ENCODE data around the gene GJA4.

DNA sequence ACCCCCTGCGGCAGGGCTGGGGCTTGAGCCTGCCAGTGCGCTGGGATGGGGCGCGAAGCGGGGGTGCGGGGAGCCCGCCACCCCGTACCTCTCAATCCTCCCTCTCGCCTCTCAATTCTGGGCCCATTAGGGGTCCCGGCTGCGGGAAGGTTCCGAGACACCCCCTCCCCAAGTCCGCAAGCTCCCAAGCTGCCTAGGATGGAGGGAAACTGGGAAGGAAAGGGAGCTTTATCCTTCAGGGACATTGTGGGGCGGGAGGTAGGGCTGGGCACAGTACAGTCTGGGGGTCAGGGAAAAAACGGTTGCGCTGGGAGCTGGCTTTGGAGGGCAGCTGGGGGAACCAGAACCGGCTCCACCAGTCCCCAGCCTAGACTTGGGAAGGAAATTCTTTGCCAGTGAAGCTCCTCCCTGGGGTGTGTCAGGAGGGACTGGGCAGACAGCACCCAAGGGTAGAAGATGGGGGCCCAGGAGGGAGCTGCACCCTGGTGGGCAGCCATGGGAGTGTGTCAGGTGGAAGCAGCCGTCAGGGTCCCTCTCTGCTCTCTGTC is 10.9 kb upstream of the GJA4 start:
- TF ChIP-seq RAD21 (IDR thresholded peaks at IDR 0.05) (no peak), YY1 (IDR thresholded peaks at IDR 0.05) (no peak), TAF1 (conservative IDR thresholded peaks at IDR 0.05) (no peak), RXRA (IDR thresholded peaks at IDR 0.05) (no peak), JUND (IDR thresholded peaks at IDR 0.05) (no peak)
- TF ChIP-seq, protein P1, sequence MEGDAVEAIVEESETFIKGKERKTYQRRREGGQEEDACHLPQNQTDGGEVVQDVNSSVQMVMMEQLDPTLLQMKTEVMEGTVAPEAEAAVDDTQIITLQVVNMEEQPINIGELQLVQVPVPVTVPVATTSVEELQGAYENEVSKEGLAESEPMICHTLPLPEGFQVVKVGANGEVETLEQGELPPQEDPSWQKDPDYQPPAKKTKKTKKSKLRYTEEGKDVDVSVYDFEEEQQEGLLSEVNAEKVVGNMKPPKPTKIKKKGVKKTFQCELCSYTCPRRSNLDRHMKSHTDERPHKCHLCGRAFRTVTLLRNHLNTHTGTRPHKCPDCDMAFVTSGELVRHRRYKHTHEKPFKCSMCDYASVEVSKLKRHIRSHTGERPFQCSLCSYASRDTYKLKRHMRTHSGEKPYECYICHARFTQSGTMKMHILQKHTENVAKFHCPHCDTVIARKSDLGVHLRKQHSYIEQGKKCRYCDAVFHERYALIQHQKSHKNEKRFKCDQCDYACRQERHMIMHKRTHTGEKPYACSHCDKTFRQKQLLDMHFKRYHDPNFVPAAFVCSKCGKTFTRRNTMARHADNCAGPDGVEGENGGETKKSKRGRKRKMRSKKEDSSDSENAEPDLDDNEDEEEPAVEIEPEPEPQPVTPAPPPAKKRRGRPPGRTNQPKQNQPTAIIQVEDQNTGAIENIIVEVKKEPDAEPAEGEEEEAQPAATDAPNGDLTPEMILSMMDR (IDR thresholded peaks at IDR 0.05; ENCODE audit: low read depth, low read length, missing input control) = no peak
- TF ChIP-seq, protein P2, sequence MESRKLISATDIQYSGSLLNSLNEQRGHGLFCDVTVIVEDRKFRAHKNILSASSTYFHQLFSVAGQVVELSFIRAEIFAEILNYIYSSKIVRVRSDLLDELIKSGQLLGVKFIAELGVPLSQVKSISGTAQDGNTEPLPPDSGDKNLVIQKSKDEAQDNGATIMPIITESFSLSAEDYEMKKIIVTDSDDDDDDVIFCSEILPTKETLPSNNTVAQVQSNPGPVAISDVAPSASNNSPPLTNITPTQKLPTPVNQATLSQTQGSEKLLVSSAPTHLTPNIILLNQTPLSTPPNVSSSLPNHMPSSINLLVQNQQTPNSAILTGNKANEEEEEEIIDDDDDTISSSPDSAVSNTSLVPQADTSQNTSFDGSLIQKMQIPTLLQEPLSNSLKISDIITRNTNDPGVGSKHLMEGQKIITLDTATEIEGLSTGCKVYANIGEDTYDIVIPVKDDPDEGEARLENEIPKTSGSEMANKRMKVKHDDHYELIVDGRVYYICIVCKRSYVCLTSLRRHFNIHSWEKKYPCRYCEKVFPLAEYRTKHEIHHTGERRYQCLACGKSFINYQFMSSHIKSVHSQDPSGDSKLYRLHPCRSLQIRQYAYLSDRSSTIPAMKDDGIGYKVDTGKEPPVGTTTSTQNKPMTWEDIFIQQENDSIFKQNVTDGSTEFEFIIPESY (IDR thresholded peaks at IDR 0.05) = no peak
- TF ChIP-seq, protein P3, sequence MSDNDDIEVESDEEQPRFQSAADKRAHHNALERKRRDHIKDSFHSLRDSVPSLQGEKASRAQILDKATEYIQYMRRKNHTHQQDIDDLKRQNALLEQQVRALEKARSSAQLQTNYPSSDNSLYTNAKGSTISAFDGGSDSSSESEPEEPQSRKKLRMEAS (IDR thresholded peaks at IDR 0.05) = no peak
- TF ChIP-seq, protein P4, sequence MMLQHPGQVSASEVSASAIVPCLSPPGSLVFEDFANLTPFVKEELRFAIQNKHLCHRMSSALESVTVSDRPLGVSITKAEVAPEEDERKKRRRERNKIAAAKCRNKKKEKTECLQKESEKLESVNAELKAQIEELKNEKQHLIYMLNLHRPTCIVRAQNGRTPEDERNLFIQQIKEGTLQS (IDR thresholded peaks at IDR 0.05) = no peak

Data from liver (tissue), 3 donors.